K562 (cell line): ENCODE results near the gene ATP13A4. TPM values are rescaled to one million over a fixed set of nuclear protein-coding genes. Genes with fewer than 3 reads are reported as not detected.

Experiments used
- ARID2 ChIP-seq: fragments of 450-650 bp; IDR thresholded peaks from 2 replicates; pipeline ENCODE4 v1.6.1; 2017; ENCODE audit warnings: antibody characterized with exemption, mild to moderate bottlenecking
- CREB5 ChIP-seq: fragments of 250-450 bp; sonication (Bioruptor Pico); IDR thresholded peaks from 2 replicates; pipeline ENCODE4 v1.5.0; 2020; ENCODE audit warnings: mild to moderate bottlenecking
- NFXL1 ChIP-seq: fragments of 450-650 bp; formaldehyde crosslinking; IDR thresholded peaks from 2 replicates; pipeline ENCODE4 v1.4.0; 2021; ENCODE audit warnings: mild to moderate bottlenecking
- NKRF ChIP-seq: fragments of 450-650 bp; IDR thresholded peaks from 2 replicates; pipeline ENCODE4 v1.6.1; 2016; ENCODE audit warnings: borderline replicate concordance
- SAFB ChIP-seq: fragments of 200-400 bp; formaldehyde crosslinking; IDR thresholded peaks from 2 replicates; pipeline ENCODE4 v1.6.1; 2017; ENCODE audit warnings: low read depth, low read length, borderline replicate concordance
- TEAD2 ChIP-seq: fragments of 450-650 bp; IDR thresholded peaks from 2 replicates; pipeline ENCODE4 v1.6.1; 2016; ENCODE audit warnings: missing genetic modification characterization, control low read depth, missing compliant biosample characterization
- TFAM ChIP-seq: fragments of 250-450 bp; sonication (Bioruptor Pico); conservative IDR thresholded peaks from 2 replicates; pipeline ENCODE4 v1.5.0; 2021; ENCODE audit warnings: mild to moderate bottlenecking, moderate library complexity
- TSC22D4 ChIP-seq: fragments of 450-650 bp; IDR thresholded peaks from 2 replicates; pipeline ENCODE4 v1.6.1; 2016; ENCODE audit warnings: missing genetic modification characterization, missing biosample characterization, control low read depth
- ZNF324 ChIP-seq: fragments of 250-450 bp; sonication (Bioruptor Pico); IDR thresholded peaks from 2 replicates; pipeline ENCODE4 v1.4.0; 2020; ENCODE audit warnings: mild to moderate bottlenecking
- polyA plus RNA-seq, 8 experiments: library from polyadenylated mRNA; depleted of rRNA in 4 of 8; stranded (reverse) in 5 of 8; unstranded in 3 of 8; fragments of >200 nt; fragmentation: Nextera tagmentation in 2 of 8; fragmentation: Illumina TruSeq in 1 of 8; extraction: Ambion mirVana in 2 of 8; extraction: Trizol in 1 of 8; gene quantifications; 2 replicates each; pipeline versions ENCODE4 v1.2.1 to v1.2.3, GENCODE V29; 2011 to 2014; ENCODE audit warnings: inconsistent platforms in 1 of 8, missing spikeins in 1 of 8
- total RNA-seq, 7 experiments: library from RNA; depleted of rRNA in 6 of 7; stranded (reverse); fragments of >200 nt in 6 of 7; fragmentation: Illumina TruSeq in 2 of 7; extraction: Trizol in 2 of 7; gene quantifications; 2 replicates each; pipeline versions ENCODE4 v1.2.1 to v1.2.3, GENCODE V29; 2011 to 2021; ENCODE audit warnings: low replicate concordance in 1 of 7
- TF ChIP-seq, protein P1 (sequence below): fragments of 200-600 bp; sonication (generic); IDR thresholded peaks from one replicate; pipeline ENCODE4 v1.6.1; 2012; ENCODE audit warnings: mild to moderate bottlenecking, low read depth, low read length, inconsistent platforms

ATP13A4 gene
- total and polyA plus RNA-seq, 9 of the 15 experiments (the other 6 are each of a cell fraction or from before 2014, with no cell fraction given), result 0.03 to 0.14 (median 0.07) TPM; not detected in 6

GRCh38 chr3:193592841-193593667, 38.4 kb upstream of the ATP13A4 start, which contains the start of gene OPA1 (continued):
- TF ChIP-seq TFAM (CRISPR knock-in tag), result no peak
- TF ChIP-seq TSC22D4, result no peak
- peak; percentile 63; the same call in 1 of the 2 replicates for TF ChIP-seq NKRF
- TF ChIP-seq, protein P1, sequence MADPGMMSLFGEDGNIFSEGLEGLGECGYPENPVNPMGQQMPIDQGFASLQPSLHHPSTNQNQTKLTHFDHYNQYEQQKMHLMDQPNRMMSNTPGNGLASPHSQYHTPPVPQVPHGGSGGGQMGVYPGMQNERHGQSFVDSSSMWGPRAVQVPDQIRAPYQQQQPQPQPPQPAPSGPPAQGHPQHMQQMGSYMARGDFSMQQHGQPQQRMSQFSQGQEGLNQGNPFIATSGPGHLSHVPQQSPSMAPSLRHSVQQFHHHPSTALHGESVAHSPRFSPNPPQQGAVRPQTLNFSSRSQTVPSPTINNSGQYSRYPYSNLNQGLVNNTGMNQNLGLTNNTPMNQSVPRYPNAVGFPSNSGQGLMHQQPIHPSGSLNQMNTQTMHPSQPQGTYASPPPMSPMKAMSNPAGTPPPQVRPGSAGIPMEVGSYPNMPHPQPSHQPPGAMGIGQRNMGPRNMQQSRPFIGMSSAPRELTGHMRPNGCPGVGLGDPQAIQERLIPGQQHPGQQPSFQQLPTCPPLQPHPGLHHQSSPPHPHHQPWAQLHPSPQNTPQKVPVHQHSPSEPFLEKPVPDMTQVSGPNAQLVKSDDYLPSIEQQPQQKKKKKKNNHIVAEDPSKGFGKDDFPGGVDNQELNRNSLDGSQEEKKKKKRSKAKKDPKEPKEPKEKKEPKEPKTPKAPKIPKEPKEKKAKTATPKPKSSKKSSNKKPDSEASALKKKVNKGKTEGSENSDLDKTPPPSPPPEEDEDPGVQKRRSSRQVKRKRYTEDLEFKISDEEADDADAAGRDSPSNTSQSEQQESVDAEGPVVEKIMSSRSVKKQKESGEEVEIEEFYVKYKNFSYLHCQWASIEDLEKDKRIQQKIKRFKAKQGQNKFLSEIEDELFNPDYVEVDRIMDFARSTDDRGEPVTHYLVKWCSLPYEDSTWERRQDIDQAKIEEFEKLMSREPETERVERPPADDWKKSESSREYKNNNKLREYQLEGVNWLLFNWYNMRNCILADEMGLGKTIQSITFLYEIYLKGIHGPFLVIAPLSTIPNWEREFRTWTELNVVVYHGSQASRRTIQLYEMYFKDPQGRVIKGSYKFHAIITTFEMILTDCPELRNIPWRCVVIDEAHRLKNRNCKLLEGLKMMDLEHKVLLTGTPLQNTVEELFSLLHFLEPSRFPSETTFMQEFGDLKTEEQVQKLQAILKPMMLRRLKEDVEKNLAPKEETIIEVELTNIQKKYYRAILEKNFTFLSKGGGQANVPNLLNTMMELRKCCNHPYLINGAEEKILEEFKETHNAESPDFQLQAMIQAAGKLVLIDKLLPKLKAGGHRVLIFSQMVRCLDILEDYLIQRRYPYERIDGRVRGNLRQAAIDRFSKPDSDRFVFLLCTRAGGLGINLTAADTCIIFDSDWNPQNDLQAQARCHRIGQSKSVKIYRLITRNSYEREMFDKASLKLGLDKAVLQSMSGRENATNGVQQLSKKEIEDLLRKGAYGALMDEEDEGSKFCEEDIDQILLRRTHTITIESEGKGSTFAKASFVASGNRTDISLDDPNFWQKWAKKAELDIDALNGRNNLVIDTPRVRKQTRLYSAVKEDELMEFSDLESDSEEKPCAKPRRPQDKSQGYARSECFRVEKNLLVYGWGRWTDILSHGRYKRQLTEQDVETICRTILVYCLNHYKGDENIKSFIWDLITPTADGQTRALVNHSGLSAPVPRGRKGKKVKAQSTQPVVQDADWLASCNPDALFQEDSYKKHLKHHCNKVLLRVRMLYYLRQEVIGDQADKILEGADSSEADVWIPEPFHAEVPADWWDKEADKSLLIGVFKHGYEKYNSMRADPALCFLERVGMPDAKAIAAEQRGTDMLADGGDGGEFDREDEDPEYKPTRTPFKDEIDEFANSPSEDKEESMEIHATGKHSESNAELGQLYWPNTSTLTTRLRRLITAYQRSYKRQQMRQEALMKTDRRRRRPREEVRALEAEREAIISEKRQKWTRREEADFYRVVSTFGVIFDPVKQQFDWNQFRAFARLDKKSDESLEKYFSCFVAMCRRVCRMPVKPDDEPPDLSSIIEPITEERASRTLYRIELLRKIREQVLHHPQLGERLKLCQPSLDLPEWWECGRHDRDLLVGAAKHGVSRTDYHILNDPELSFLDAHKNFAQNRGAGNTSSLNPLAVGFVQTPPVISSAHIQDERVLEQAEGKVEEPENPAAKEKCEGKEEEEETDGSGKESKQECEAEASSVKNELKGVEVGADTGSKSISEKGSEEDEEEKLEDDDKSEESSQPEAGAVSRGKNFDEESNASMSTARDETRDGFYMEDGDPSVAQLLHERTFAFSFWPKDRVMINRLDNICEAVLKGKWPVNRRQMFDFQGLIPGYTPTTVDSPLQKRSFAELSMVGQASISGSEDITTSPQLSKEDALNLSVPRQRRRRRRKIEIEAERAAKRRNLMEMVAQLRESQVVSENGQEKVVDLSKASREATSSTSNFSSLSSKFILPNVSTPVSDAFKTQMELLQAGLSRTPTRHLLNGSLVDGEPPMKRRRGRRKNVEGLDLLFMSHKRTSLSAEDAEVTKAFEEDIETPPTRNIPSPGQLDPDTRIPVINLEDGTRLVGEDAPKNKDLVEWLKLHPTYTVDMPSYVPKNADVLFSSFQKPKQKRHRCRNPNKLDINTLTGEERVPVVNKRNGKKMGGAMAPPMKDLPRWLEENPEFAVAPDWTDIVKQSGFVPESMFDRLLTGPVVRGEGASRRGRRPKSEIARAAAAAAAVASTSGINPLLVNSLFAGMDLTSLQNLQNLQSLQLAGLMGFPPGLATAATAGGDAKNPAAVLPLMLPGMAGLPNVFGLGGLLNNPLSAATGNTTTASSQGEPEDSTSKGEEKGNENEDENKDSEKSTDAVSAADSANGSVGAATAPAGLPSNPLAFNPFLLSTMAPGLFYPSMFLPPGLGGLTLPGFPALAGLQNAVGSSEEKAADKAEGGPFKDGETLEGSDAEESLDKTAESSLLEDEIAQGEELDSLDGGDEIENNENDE, result no peak
- 0 out of 2 replicates have a peak, but pooled peaks have one; percentile 30 for TF ChIP-seq SAFB
- TF ChIP-seq TEAD2 (tag), result no peak
- TF ChIP-seq ZNF324 (CRISPR knock-in tag), result no peak
- no peak for TF ChIP-seq NFXL1
- no peak for TF ChIP-seq ARID2
- no peak for TF ChIP-seq CREB5 (CRISPR knock-in tag)
